Neural progenitor cell (in vitro differentiated cells): Measurements from ENCODE around the gene ABCB10. TPM values are rescaled to one million over a fixed set of nuclear protein-coding genes. Genes with fewer than 3 reads are reported as not detected.

ENCODE experiments used
- DNase-seq: peaks from one replicate; pipeline ENCODE4 v3.0.0-alpha.2; 2016; ENCODE audit warnings: low spot score
- H2AFZ ChIP-seq: fragments of 200-600 bp; sonication (generic); replicated peaks from 2 replicates; pipeline ENCODE4 v1.6.1; 2016; ENCODE audit warnings: antibody characterized with exemption
- H3F3A ChIP-seq: fragments of 200-600 bp; sonication (generic); 2 replicates; pipeline ENCODE4 v1.6.1; 2016; ENCODE audit warnings: antibody characterized with exemption, low read depth
- H3K27ac ChIP-seq: fragments of 200-600 bp; sonication (generic); 2 replicates; pipeline ENCODE4 v1.5.1; 2016; ENCODE audit warnings: mild to moderate bottlenecking
- H3K27me3 ChIP-seq: fragments of 200-600 bp; sonication (generic); 2 replicates; pipeline ENCODE4 v1.6.1; 2016; ENCODE audit warnings: mild to moderate bottlenecking, moderate library complexity
- H3K36me3 ChIP-seq: fragments of 200-600 bp; sonication (generic); 2 replicates; pipeline ENCODE4 v1.5.1; 2016
- H3K4me1 ChIP-seq: fragments of 200-600 bp; sonication (generic); 2 replicates; pipeline ENCODE4 v1.6.1; 2016; ENCODE audit warnings: mixed run types
- H3K4me2 ChIP-seq: fragments of 200-600 bp; sonication (generic); 2 replicates; pipeline ENCODE4 v1.6.1; 2016
- H3K4me3 ChIP-seq: fragments of 200-600 bp; sonication (generic); 2 replicates; pipeline ENCODE4 v1.5.1; 2016
- H3K79me2 ChIP-seq: fragments of 200-600 bp; sonication (generic); 2 replicates; pipeline ENCODE4 v1.6.1; 2016; ENCODE audit warnings: low read depth
- H3K9ac ChIP-seq: fragments of 200-600 bp; sonication (generic); 2 replicates; pipeline ENCODE4 v1.6.1; 2016
- H3K9me3 ChIP-seq: fragments of 200-600 bp; sonication (generic); 2 replicates; pipeline ENCODE4 v1.5.1; 2016; ENCODE audit warnings: low read depth
- H4K20me1 ChIP-seq: fragments of 200-600 bp; sonication (generic); 2 replicates; pipeline ENCODE4 v1.6.1; 2016; ENCODE audit warnings: low read depth
- H3K27ac Mint-ChIP-seq: 3 replicates; pipeline ENCODE4 v1.8.0; 2021; ENCODE audit warnings: mixed read lengths
- H3K27me3 Mint-ChIP-seq: 2 replicates; pipeline ENCODE4 v1.8.0; 2022; ENCODE audit warnings: low read depth, mild to moderate bottlenecking, inconsistent platforms, moderate library complexity, mixed read lengths; ENCODE audit not compliant: insufficient read depth
- H3K36me3 Mint-ChIP-seq: 3 replicates; pipeline ENCODE4 v1.8.0; 2021; ENCODE audit warnings: mixed read lengths
- H3K4me1 Mint-ChIP-seq: 3 replicates; pipeline ENCODE4 v1.8.0; 2021; ENCODE audit warnings: mixed read lengths
- H3K4me3 Mint-ChIP-seq: 3 replicates; pipeline ENCODE4 v1.8.0; 2021; ENCODE audit warnings: mild to moderate bottlenecking, moderate library complexity, mixed read lengths
- H3K9me3 Mint-ChIP-seq: 3 replicates; pipeline ENCODE4 v1.8.0; 2020; ENCODE audit warnings: mixed read lengths
- CTCF ChIP-seq: fragments of 200-600 bp; sonication (generic); IDR thresholded peaks from 2 replicates; pipeline ENCODE4 v1.5.1; 2017; ENCODE audit warnings: antibody characterized with exemption, mild to moderate bottlenecking
- EZH2 ChIP-seq: fragments of 200-600 bp; sonication (generic); IDR thresholded peaks from 2 replicates; pipeline ENCODE4 v1.6.1; 2017; ENCODE audit warnings: antibody characterized with exemption, mild to moderate bottlenecking, moderate library complexity
- EZH2phosphoT487 ChIP-seq: fragments of 200-600 bp; sonication (generic); IDR thresholded peaks from 2 replicates; pipeline ENCODE4 v1.6.1; 2017; ENCODE audit warnings: antibody characterized with exemption
- total RNA-seq: library from RNA; depleted of rRNA; stranded (reverse); fragments of >200 nt; gene quantifications from 2 replicates; pipeline ENCODE4 v1.2.3, GENCODE V29; 2015; ENCODE audit warnings: low replicate concordance

The ABCB10 gene
- total RNA-seq, 1 donor from 2014 or later: 11.9 TPM

- Histone ChIP-seq H3K79me2 (no peaks in the 10 kb centered on the region), H3K4me1 (no peaks in the 10 kb centered on the region), H3F3A (no peaks in the 10 kb centered on the region), H2AFZ (no peak overlapping the region), H3K27me3 (no peaks in the 10 kb centered on the region), H3K4me2 (no peak overlapping the region), H3K36me3 (no peaks in the 10 kb centered on the region), H3K27ac (no peak overlapping the region), H3K9ac (no peak overlapping the region), H3K4me3 (no peak overlapping the region), H3K9me3 (no peaks in the 10 kb centered on the region), H4K20me1 (no peaks in the 10 kb centered on the region)
- no peak overlapping the region for H3K27ac Mint-ChIP-seq
- no peaks in the 10 kb centered on the region for H3K27me3 Mint-ChIP-seq
- TF ChIP-seq CTCF: no peak
- no peak for TF ChIP-seq EZH2phosphoT487
- TF ChIP-seq EZH2: no peak
- no peak overlapping the region for H3K4me3 Mint-ChIP-seq
- peaks cover 34% of the 10 kb centered on the region for H3K36me3 Mint-ChIP-seq
- no peaks in the 10 kb centered on the region for H3K4me1 Mint-ChIP-seq
- no peaks in the 10 kb centered on the region for H3K9me3 Mint-ChIP-seq
- DNase-seq: no peak
Measured at GRCh38 chr1:229538945-229539344, 19.6 kb downstream of the ABCB10 start.

- Histone ChIP-seq H4K20me1 (no peaks in the 10 kb centered on the region), H3K9ac (no peak overlapping the region), H3K4me1 (no peaks in the 10 kb centered on the region), H3K27ac (no peak overlapping the region), H3K79me2 (no peaks in the 10 kb centered on the region), H3K4me2 (no peak overlapping the region), H3K4me3 (no peak overlapping the region), H3F3A (no peaks in the 10 kb centered on the region), H2AFZ (no peak overlapping the region), H3K36me3 (no peaks in the 10 kb centered on the region), H3K9me3 (no peaks in the 10 kb centered on the region), H3K27me3 (no peaks in the 10 kb centered on the region)
- Mint-ChIP-seq H3K27me3 (no peaks in the 10 kb centered on the region), H3K4me1 (no peaks in the 10 kb centered on the region), H3K4me3 (no peak overlapping the region), H3K27ac (no peak overlapping the region), H3K36me3 (peaks cover 32% of the 10 kb centered on the region), H3K9me3 (no peaks in the 10 kb centered on the region)
- no peak for DNase-seq
- TF ChIP-seq EZH2phosphoT487: no peak
- no peak for TF ChIP-seq CTCF
- TF ChIP-seq EZH2: no peak
Measured at GRCh38 chr1:229537894-229538293, 20.6 kb downstream of the ABCB10 start.

DNA sequence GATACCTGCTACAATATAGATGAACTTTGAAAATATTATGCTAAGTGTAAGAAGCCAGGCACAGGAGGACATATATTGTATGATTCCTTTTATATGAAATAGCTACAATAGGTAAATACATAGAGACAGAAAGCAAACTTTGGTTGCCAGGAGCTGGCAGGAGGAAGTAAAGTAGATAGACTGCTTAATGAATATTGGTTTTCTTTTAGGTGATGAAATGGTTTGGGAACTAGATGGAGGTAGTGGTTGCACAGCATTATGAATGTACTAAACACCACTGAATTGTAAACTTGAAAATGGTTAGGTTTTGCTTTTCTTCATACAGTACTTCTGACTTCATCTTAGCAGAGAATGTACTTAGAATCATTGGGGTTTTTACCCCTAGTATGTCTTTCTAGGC is 21.5 kb downstream of the ABCB10 start:
- Histone ChIP-seq H4K20me1 (no peaks in the 10 kb centered on the region), H3F3A (no peaks in the 10 kb centered on the region), H3K27me3 (no peaks in the 10 kb centered on the region), H3K4me2 (no peak overlapping the region), H3K4me1 (no peaks in the 10 kb centered on the region), H3K27ac (no peak overlapping the region), H3K36me3 (no peaks in the 10 kb centered on the region), H3K9ac (no peak overlapping the region), H3K79me2 (no peaks in the 10 kb centered on the region), H3K4me3 (no peak overlapping the region), H3K9me3 (no peaks in the 10 kb centered on the region), H2AFZ (no peak overlapping the region)
- Mint-ChIP-seq H3K27ac (no peak overlapping the region), H3K4me1 (no peaks in the 10 kb centered on the region), H3K27me3 (no peaks in the 10 kb centered on the region), H3K9me3 (no peaks in the 10 kb centered on the region), H3K4me3 (no peak overlapping the region), H3K36me3 (peaks cover 30% of the 10 kb centered on the region)
- TF ChIP-seq CTCF (no peak), EZH2phosphoT487 (no peak), EZH2 (no peak)
- no peak for DNase-seq
